GM21360 (cell line): ENCODE results near the gene PRODH2.
A peak's percentile ranks its signal among the peaks of the same experiment; 100 is the strongest.

Experiments used
- ATAC-seq: cut with Tn5 transposase; IDR thresholded peaks from one replicate; pipeline ENCODE4 v1.9.1; 2021; ENCODE audit warnings: mild to moderate bottlenecking, moderate library complexity; ENCODE audit not compliant: unreplicated experiment

Gene PRODH2

DNA sequence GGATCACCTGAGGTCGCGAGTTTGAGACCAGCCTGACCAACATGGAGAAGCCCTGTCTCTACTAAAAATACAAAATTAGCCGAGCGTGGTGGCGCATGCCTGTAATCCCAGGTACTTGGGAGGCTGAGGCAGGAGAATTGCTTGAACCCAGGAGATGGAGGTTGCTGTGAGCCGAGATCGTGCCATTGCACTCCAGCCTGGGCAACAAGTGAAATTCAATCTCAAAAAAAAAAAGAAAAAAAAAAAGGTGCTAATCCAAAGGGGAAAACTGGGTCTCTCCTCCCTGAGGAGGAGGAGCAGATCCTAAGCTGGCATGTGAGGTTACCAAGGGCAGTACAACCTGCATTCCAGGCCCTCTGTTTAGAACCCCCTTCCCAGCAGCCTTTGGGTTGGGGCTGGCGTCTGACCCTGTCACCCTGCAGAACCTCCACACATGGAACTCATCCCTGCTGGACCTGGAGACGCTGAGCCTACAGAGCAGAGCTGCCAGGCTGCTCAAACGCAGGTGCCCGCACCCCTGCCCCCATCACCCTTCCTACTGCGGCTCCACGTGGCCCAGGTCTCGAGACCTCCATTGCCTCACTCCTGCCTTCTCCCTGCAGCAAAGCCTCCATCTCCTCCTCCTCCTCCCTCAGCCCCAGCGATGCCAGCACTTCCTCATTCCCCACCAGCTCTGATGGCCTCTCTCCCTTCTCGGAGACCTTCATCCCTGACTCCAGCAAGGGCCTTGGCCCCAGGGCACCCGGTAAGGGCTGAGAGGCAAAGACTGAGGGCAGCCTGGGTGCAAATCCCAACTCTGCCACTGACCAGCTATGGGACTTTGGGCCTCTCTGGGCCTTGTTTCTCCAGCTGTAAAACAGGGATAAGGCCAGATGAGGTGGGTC, 48.0 kb downstream of the PRODH2 start:
- no peak for ATAC-seq

DNA sequence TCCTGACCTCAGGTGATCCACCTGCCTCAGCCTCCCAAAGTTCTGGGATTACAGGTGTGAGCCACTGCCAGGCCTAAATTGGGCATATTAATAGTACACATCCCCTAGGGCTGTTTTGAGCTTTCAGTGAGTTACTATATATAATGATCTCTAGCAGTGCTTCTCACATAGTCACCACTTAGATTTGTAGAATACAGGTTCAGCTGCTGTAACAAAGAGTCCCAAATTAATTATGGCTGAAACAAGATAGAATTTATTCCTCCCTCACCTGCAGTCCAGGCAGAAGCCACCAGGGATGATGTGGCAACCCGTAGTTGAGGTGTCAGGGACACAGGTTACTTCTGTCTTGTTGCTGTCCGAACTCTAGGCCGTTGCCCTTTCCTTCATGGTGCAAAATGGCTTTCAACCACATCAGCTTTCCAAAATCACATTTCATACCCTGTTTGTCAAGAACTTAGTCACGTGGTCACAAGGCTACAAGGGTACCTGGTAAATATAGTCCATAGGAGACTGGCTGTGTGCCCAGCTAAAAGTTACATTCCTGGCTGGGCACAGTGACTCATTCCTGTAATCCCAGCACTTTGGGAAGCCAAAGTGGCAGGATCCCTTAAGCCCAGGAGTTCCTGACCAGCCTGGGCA, 51.8 kb downstream of the PRODH2 start:
- ATAC-seq = no peak

DNA sequence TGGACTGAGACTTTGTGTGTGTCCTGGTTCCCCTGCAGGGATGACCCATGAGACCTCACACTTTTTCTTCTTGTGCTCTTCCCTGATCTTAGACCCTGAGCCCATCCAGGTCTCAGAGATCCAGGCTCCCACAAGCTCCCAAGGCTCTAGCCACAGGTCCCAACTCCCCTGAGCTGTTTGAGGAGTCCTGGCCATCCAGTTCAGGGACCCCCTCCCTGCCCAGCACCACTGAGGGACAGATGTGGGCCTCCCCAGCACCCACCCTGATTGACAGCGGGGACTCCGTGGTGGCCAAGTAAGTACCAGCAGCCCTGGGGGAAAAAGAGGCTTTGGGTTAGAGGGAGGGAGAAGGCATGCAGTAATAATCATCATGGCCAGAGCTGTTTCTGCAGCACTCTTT, 52.9 kb downstream of the PRODH2 start:
- no peak for ATAC-seq

DNA sequence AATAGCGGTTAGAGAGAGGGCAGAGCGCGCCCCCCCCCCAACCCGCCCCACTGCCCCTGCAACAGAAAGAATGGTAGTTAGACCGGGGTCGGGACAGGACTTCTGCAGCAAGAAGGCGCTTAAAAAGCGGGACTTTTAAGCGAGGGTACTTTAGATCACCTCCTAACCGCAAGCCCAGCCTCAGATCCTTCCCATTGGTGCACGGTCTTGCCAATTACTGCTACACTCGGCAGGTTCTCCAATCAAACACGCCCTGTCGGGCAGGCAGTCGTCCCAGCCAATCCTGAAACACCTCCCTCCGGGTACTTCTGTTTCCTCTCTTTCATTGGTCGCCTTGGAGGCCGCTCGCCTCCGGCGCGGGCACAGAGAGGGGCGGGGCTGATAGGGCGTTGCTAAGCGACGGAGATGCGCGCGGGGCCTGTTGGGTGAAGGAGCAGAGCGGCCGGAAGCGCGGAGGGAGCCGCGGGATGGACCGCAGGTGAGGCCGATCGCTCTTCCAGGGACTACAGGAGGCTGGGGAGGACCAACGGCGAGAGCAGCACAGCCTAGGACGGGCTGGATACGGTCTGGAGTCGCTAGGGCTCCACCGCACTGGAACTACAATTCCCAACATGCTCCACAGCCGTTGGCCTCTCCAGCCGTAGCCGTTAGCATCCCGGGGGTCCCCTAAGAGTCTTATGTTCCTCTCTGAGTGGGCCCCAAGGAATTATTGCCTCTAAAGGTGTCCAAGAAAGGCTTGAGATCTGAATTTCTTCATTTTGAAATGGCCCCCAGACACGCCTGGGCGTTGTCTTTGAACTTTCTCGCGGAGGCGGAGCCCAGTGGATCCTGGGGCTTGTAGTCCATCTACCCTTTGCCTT, 54.7 kb downstream of the PRODH2 start, which contains the start of gene PROSER3:
Gene PROSER3 (plus strand): TSS at position 428 of the 860 bp plus-strand sequence. CDS start 40 bp downstream, at position 468.
- peak; percentile 86 for ATAC-seq

DNA sequence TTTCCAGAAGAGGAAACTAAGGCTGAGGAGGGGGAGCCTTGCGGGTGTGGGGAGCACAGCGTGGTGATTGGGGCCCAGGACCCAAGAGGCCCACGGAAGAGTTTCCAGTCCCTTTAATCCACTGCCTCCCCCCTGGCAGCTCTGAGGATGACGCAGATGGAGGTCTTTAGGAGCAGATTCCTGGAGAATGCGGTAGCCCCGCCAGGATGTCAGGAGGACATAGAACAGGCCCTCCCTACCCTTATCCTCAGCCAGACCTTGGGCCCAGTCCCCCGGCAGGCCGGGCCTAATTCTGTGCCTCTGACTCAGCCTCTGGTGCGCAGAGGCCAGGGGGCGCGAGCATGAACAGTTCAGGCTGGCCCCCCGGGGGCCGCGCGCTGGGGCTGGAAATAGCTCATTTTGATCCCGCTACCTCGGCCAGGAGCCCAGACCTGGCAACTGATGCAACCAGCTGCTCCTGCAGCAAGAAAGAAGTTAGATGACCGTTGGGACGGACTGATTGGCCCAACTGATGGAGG, 55.4 kb downstream of the PRODH2 start:
- ATAC-seq = no peak

DNA sequence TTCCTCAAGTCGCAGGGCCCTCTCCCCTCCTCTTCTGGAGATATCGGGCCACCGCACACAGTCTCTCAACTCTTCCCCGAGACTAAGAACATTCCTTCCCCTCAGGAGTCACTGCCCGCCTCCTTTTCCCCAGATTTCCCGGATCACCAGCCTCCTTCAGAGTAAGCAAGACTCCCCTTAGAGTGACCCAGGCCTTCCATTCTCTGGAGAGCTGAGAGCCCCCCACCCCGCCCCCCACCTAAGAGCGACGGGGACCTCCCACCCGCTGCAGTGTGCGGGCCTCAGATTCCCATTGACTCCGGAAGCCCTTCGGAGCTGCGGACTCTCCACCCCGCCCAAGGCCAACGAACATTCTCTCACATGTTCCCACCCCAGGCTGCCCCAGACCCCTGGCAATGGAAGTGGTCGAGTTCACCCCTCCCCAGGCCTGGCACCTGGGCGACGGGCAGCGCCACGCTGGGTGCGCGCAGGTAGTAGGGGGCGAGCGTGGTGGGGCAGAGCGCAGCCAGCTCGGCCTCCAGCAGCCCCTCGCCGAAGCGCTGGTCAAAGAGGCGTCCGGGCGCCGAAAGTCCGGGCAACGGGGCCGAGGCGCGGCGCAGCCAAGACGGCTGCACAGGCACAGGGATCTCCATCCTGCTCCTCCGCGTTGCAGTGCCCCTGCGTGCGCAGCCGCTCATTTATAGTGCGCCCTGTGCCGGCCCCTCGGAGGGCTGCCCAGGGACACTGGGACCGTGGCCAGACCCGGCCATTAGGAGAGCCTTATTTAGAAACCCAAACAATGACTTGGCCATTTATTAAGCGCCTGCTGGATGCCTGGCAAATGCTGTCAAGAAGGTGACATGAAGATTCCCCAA, 56.0 kb downstream of the PRODH2 start, which contains the start of gene HSPB6:
Gene HSPB6 (minus strand): TSS at position 653 of the 854 bp plus-strand sequence. CDS start 21 bp downstream, at position 632.
- ATAC-seq = no peak

DNA sequence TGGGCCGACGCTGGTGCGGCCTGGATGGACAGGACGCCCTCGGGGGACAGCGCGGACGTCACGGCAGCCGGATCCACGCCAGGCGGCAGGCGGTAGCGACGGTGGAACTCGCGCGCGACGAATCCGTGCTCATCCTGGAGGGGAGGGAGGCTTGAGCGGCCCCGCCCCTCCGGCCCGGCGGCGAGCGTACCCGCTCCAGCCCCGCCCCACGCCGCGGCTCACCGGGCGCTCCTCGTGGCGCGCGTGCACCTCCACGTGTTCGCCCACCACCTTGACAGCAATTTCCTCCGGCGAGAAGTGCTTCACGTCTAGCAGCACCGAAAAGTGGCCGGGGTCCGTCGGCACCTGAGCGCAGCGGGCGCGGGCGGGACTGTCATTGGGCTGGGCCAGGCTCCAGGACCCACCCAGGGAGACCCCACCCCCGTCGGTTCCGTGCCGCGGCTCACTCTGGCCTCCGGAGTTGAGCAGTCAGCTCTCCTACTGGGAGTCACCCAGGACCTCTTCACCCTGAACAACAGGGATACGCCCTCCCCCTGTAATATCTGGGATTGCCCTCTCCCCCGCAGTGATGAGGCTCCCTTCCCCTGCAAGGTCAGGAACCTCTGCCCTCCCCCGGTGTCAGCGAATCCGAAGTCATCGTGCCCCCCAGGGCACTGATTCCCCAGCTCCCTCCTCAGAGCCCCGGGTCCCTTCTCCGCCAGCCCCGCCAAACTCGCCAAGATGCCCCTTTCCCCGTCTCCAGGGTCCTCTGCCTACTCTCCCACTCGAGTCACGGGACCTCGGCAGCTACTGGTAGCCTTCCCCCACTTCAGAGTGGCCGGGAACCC, 56.9 kb downstream of the PRODH2 start:
- no peak for ATAC-seq

DNA sequence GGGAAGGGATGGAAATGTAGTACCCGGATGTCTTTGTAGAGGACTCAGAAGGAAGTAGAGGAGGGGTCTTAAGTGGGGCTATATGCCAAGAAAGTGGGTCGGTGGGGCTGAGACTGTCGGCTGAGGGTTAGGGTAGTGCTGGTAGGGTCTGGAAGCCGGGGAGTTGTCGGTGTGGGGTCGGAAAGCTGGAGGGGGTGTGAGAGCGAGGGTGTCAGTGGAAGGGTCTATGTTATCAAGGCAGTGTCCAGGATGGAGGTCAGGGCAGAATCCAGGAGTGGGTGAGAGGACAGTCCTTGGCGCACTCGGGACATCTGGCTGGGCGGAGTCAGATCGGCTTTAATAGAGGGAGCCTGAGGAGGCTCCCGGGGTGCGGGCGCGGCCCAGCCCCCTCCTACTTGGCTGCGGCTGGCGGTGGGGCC, 57.5 kb downstream of the PRODH2 start:
- no peak for ATAC-seq

DNA sequence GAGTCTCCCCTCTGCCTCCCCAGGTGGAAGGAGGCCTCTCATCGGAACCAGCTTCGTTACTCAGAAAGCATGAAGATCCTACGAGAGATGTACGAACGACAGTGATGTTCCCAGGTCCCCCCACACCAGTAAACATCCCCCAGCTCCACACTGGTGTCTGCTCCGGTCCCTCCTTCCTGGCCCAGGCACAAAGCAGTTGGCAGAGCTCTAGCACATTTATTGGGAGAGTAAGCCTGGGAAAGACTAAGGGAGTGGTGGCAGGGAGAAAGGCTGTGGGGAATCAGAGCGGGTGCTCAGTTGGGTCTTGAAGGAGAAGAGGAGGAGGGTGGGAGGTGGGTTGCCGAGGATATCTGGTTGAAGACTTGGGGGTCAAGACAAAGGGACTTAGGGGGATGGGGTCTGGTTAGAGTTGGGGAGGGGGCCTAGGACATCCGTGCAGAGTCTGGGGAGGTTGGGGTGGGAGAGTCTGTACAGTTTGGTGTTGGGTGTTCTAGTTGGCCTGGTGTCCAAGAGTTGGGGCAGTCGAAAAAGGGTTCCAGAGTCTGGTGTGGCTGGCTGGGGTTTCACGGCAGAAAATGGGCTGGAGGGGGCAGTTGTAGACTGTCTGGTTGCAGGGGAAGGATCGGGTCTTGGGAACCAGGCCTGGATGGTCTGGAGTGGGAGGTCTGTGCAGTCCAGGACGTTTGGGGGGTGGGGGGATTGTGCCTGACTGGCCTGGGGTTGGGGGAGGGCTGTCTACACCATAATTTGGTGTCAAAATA, 58.1 kb downstream of the PRODH2 start:
- no peak for ATAC-seq

DNA sequence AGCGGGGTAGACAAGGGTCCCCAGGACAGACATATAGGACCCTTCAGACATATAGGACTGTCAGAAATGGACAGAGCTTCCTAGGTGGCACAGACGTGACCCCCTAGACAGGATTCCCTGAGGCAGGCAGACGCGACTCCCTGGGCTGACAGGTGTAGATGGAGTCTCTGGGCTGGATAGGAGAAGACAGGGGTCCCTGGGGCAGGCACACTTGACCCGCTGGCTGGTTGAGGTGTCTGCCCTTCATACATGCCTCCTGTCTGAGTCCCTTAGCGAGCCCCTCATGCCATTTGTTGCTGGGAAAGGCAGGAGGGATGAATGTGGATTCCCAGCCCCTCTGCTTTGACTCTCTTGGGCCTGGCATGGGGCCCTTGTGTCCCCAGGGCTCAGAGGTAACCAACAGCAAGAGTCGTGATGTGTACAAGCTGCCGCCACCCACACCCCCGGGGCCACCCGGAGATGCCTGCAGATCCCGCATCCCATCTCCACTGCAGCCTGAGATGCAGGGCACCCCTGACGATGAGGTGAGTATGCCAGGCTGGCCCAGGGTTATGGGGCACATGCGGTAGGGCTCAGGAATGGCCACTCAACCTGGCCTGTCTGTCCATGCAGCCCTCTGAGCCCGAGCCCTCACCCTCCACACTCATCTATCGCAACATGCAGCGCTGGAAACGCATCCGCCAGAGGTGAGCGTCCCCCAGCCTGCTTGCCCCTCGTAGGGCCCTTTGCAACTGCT, 58.8 kb downstream of the PRODH2 start:
- no peak for ATAC-seq

DNA sequence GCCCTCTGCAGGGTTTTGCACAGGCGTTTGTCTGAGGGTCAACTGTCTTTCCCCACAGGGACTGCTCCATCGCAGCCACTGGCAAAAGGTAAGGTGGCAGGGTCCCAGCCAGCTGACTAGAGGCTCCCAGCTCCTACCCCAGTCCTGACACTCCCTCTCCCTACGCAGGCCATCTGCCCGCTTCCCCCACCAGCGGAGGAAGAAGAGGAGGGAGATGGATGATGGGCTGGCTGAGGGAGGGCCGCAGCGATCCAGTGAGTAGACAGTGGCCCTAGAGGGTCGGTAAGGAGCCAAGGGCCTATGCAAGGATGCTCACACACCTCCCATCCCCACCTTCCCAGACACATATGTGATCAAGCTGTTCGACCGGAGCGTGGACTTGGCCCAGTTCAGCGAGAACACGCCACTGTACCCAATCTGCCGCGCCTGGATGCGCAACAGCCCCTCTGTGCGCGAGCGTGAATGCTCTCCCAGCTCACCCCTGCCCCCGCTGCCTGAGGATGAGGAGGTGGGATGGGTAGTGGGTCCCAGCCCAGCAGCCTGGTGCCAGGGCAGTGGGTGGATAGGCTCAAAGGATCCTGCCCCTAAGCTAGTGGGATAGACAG, 59.8 kb downstream of the PRODH2 start:
- no peak for ATAC-seq

DNA sequence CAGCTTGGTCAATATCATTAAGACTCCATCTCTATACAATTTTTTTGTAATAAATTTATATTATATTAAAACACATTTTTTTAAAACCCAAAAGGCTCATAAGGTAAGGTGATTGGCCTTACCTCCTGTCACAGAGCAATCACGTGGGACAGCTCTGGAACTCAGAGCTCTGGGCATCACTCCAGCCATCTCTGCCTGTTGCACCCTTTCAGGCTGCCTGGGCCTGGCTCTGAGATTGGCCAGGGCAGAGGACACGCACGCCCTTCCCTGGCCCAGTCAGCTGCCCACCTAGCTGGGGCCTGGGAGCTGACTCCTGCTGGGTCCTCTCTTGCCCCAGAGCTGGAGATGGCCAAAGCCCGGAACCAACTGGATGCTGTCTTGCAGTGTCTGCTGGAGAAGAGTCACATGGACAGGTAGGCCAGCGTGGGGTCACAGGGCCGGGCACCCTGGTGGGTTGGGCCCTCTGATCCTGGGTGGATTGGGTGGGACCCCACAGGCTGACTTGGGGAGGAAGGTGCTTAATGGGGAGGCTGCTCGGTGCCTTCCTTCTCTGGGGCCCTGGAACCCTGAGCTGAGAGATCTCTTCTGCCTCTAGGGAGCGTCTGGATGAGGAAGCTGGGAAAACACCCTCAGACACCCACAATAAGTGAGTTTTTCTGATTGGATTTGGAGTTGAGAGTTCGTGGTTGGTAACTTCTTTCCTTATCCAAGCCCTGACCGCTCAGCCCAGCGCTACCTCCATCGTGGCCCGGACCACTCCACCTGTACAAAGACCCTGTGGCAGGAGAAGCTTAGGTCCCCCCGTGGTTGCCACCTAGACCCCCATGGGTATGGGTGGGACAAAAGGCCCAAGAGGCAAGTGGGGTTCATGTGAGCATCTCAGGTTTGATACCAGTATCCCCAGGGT, 60.6 kb downstream of the PRODH2 start:
- ATAC-seq = no peak

DNA sequence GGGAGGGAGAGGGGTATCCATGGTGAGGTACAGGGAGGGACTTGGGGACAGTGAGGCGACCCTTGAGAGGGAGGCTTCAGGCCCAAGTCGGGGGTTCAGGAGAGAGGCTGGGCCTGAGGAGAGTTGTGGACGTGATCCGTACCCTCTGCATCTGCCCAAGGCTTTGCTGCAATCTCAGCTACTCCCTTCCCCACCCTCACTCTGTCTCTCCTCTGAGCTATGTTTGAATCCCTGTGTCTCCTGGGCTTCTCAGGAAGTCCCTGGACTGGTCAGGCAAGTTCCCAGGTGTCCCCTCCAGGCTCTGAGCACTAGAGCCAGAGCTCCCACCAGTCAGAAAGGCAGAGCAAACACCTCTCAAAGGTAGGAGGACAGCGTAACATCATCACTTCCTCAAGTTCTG, 62.5 kb downstream of the PRODH2 start:
- ATAC-seq = no peak
